BJ (cell line): ENCODE results near the gene TXNDC12. TPM values are rescaled to one million over a fixed set of nuclear protein-coding genes. Genes with fewer than 3 reads are reported as not detected.

Experiments
- CTCF ChIA-PET: fragments of 350-600 bp; formaldehyde crosslinking; extraction: SDS; loops from one replicate; lab custom pipeline; 2021; ENCODE audit warnings: antibody characterized with exemption, inconsistent platforms; lab: Yijun Ruan, JAX
- POLR2A ChIA-PET: fragments of 300-600 bp; sonication (Branson Sonifier 250); formaldehyde crosslinking; extraction: SDS; loops from one replicate; lab custom pipeline; 2021; ENCODE audit warnings: antibody characterized with exemption; lab: Charles Lee
- DNase-seq: peaks from one replicate; pipeline ENCODE4 v3.0.0-alpha.2; 2011; ENCODE audit warnings: low read depth
- H3K27me3 ChIP-seq: 2 replicates; pipeline ENCODE4 v1.6.0; 2011; ENCODE audit warnings: low read length; ENCODE audit not compliant: control insufficient read depth, insufficient read depth
- H3K36me3 ChIP-seq: 2 replicates; pipeline ENCODE4 v1.5.1; 2011; ENCODE audit warnings: low read length; ENCODE audit not compliant: control insufficient read depth, insufficient read depth
- H3K4me3 ChIP-seq: 2 replicates; pipeline ENCODE4 v1.5.1; 2011; ENCODE audit warnings: low read depth, mild to moderate bottlenecking, control low read depth, low read length
- CTCF ChIP-seq: IDR thresholded peaks from 2 replicates; pipeline ENCODE4 v1.5.1; 2011; ENCODE audit warnings: low read depth, mild to moderate bottlenecking, control low read depth, inconsistent platforms, low read length, moderate library complexity; ENCODE audit not compliant: insufficient read depth
- polyA plus RNA-seq: library from polyadenylated mRNA; depleted of rRNA; stranded (reverse); fragments of >200 nt; gene quantifications from 2 replicates; pipeline ENCODE4 v1.2.3, GENCODE V29; 2011; rRNA removed
- small RNA-seq: library from RNA; depleted of rRNA; stranded (forward); fragments of <200 nt; gene quantifications from one replicate; pipeline ENCODE3, GENCODE V24; 2012; ENCODE audit warnings: low replicate concordance, low read depth; ENCODE audit not compliant: insufficient read length

The TXNDC12 gene
- polyA plus RNA-seq, 1 experiment: 53.9 TPM

- TF ChIP-seq CTCF: no peak
- Histone ChIP-seq H3K36me3 (peaks cover 9% of the 10 kb centered on the region), H3K27me3 (no peaks in the 10 kb centered on the region), H3K4me3 (no peak overlapping the region)
- ChIA-PET POLR2A (no interaction called here), CTCF (interaction anchor here (2.0 kb wide), 1 partner anchor 81 kb away, joined by 8 read pairs; no protein-coding TSS in a partner anchor)
- no peak for DNase-seq
Observed at GRCh38 chr1:51978099-51978498, 76.9 kb downstream of the TXNDC12 start.

GRCh38 chr1:51976846-51977602, 78.0 kb downstream of the TXNDC12 start:
- POLR2A ChIA-PET: no interaction called here
- CTCF ChIA-PET: interaction anchor here (0.6 to 2.0 kb wide), 2 partner anchors 80 to 90 kb away, joined by 3 to 8 read pairs; no protein-coding TSS in a partner anchor

GRCh38 chr1:51973587-51974474, 81.2 kb downstream of the TXNDC12 start:
- no peak overlapping the region for H3K4me3 ChIP-seq
- H3K27me3 ChIP-seq: no peaks in the 10 kb centered on the region
- peaks cover 10% of the 10 kb centered on the region for H3K36me3 ChIP-seq
- DNase-seq: no peak
- ChIA-PET POLR2A (no interaction called here), CTCF (interaction anchor here (0.9 to 1.3 kb wide), 3 partner anchors 13 to 27 kb away, joined by 3 to 4 read pairs (median 3); no protein-coding TSS in a partner anchor)
- TF ChIP-seq CTCF: no peak

More at GRCh38 chr1:51976846-51977602, 78.0 kb downstream of the TXNDC12 start:
- Histone ChIP-seq H3K27me3 (no peaks in the 10 kb centered on the region), H3K4me3 (no peak overlapping the region), H3K36me3 (peaks cover 8% of the 10 kb centered on the region)
- DNase-seq: no peak
- TF ChIP-seq CTCF: no peak

Small RNAs within 50 kb of the gene (small RNA-seq; reads per million reads assigned to genes)
- gene RN7SL290P: not detected
- gene RNA5SP48: not detected

Other genes with a start within 250 kb of the TXNDC12 start
- gene NRDC, start 176.5 kb downstream of the TXNDC12 start, polyA plus RNA-seq: 69.2 and 129 TPM in 2 replicates
- gene RAB3B, start 64.5 kb downstream of the TXNDC12 start, polyA plus RNA-seq: 27.4 and 44.0 TPM in 2 replicates
- gene KTI12, start 21.4 kb downstream of the TXNDC12 start, polyA plus RNA-seq: 7.8 and 9.6 TPM in 2 replicates
- gene BTF3L4, start 1.1 kb upstream of the TXNDC12 start, polyA plus RNA-seq: 31.2 and 68.6 TPM in 2 replicates
- gene ZFYVE9, start 86.9 kb upstream of the TXNDC12 start, polyA plus RNA-seq: 9.8 and 18.2 TPM in 2 replicates